BLaER1 treated with 17β-estradiol and CSF1 and Interleukin-3, amounts not matched to agents 10 nM and 100 nM (cell line): ENCODE results near the gene SLC9A7.

Experiments
- H3K27ac ChIP-seq, 11 experiments: shearing (Covaris generic); formaldehyde crosslinking; 2 replicates each; pipeline ENCODE4 v1.8.1; 2022
- H3K27me3 ChIP-seq, 11 experiments: shearing (Covaris generic); formaldehyde crosslinking; 2 replicates each; pipeline ENCODE4 v1.8.1; 2022
- H3K36me3 ChIP-seq, 11 experiments: shearing (Covaris generic); formaldehyde crosslinking; 2 replicates each; pipeline ENCODE4 v1.8.1; 2022
- H3K4me1 ChIP-seq, 10 experiments: shearing (Covaris generic); formaldehyde crosslinking; 2 replicates each; pipeline ENCODE4 v1.8.1; 2022
- H3K4me2 ChIP-seq, 11 experiments: shearing (Covaris generic); formaldehyde crosslinking; 2 replicates each; pipeline ENCODE4 v1.8.1; 2022
- H3K4me3 ChIP-seq, 10 experiments: shearing (Covaris generic); formaldehyde crosslinking; 2 replicates each; pipeline ENCODE4 v1.8.1; 2022
- H3K9ac ChIP-seq, 11 experiments: shearing (Covaris generic); formaldehyde crosslinking; 2 replicates each; pipeline ENCODE4 v1.8.1; 2022
- H3K9me3 ChIP-seq, 11 experiments: shearing (Covaris generic); formaldehyde crosslinking; replicated peaks in 1 of 11; 2 replicates each; pipeline ENCODE4 v1.8.1; 2022
- H4K20me1 ChIP-seq, 11 experiments: shearing (Covaris generic); formaldehyde crosslinking; 2 replicates each; pipeline ENCODE4 v1.8.1; 2022
- Cebpa-rat ChIP-seq, 11 experiments: shearing (Covaris generic); IDR thresholded peaks; 2 replicates each; pipeline ENCODE4 v1.8.1; 2022

Gene SLC9A7

GRCh38 chrX:46681849-46682248 lies 77.1 kb downstream of the SLC9A7 start:
- Histone ChIP-seq H3K36me3 (peaks cover 0 to 4% (median 0%) of the 10 kb centered on the region in 11 experiments; a peak in 2 of 22 replicates), H3K27me3 (no peaks in the 10 kb centered on the region), H3K9me3 (no peaks in the 10 kb centered on the region), H3K4me3 (no peak overlapping the region), H3K4me1 (peaks cover 0 to 14% (median 7%) of the 10 kb centered on the region in 10 experiments; a peak in 11 of 20 replicates), H3K4me2 (peak overlapping the region in 4 of 11 experiments; percentile 1 to 54 (median 36); a peak in 8 of 22 replicates), H4K20me1 (no peaks in the 10 kb centered on the region), H3K9ac (no peak overlapping the region), H3K27ac (no peak overlapping the region)
- peak in 3 of 11 experiments; percentile 14 to 51 (median 19); a peak in 2 of 22 replicates for TF ChIP-seq Cebpa-rat (IDR thresholded peaks at IDR 0.05)

GRCh38 chrX:46678232-46678631 lies 80.7 kb downstream of the SLC9A7 start:
- Histone ChIP-seq H3K4me1 (peaks cover 0 to 14% (median 2%) of the 10 kb centered on the region in 10 experiments; a peak in 8 of 20 replicates), H3K27me3 (no peaks in the 10 kb centered on the region), H4K20me1 (no peaks in the 10 kb centered on the region), H3K9ac (no peak overlapping the region), H3K27ac (no peak overlapping the region), H3K9me3 (no peaks in the 10 kb centered on the region), H3K4me2 (no peak overlapping the region), H3K36me3 (peaks cover 0 to 4% (median 0%) of the 10 kb centered on the region in 11 experiments; a peak in 2 of 22 replicates), H3K4me3 (no peak overlapping the region)
- no peak for TF ChIP-seq Cebpa-rat (IDR thresholded peaks at IDR 0.05)

DNA sequence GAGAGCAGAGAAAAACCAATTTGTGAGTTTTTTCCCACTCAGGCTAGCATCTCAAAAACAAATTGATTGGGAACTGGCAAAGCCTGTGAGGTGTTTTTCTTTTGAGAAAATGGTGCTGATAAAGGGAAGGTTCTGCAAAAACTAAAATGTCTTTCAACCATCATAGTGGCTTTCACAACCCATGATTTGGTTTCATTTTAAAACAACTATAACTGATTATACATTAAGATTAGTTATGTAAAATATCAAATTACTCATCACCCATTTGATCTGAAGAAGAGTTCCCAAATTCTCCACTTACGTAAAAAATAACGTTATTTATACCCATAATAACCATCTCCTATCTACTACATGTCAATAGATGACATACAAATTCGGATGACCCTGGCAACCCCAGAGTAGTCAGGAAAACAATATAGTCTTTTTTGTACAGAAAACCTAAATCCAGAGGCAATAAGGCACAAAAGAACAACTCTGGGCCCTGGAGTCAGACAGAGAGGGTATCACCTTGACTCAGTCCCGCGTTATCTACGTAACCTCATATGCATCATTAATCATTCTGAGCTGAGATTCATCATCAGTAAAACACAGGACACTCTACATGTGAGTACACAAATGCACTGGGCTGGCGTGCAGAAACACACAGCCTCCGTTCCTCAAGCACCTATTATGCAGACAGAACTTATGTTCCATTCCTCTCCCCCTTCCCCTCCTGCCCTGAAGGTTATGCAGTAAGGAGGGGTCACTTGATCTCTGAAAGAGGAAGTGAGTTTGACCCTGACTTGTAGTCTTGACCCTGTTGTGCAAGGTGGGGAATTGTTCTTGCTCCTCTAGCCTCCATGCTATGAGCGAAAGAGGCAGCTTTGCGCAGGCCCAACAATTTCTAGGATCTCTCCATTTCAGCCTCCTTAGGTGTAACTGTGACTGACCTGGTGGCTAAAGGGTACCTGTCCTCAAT lies 82.2 kb downstream of the SLC9A7 start:
- Histone ChIP-seq H3K4me1 (peaks cover 0 to 6% (median 0%) of the 10 kb centered on the region in 10 experiments; a peak in 6 of 20 replicates), H3K4me2 (no peak overlapping the region), H3K27me3 (no peaks in the 10 kb centered on the region), H3K27ac (no peak overlapping the region), H3K9me3 (no peaks in the 10 kb centered on the region), H3K36me3 (peaks cover 0 to 6% (median 0%) of the 10 kb centered on the region in 11 experiments; a peak in 8 of 22 replicates), H4K20me1 (no peaks in the 10 kb centered on the region), H3K4me3 (no peak overlapping the region), H3K9ac (no peak overlapping the region)
- no peak for TF ChIP-seq Cebpa-rat (IDR thresholded peaks at IDR 0.05)

DNA sequence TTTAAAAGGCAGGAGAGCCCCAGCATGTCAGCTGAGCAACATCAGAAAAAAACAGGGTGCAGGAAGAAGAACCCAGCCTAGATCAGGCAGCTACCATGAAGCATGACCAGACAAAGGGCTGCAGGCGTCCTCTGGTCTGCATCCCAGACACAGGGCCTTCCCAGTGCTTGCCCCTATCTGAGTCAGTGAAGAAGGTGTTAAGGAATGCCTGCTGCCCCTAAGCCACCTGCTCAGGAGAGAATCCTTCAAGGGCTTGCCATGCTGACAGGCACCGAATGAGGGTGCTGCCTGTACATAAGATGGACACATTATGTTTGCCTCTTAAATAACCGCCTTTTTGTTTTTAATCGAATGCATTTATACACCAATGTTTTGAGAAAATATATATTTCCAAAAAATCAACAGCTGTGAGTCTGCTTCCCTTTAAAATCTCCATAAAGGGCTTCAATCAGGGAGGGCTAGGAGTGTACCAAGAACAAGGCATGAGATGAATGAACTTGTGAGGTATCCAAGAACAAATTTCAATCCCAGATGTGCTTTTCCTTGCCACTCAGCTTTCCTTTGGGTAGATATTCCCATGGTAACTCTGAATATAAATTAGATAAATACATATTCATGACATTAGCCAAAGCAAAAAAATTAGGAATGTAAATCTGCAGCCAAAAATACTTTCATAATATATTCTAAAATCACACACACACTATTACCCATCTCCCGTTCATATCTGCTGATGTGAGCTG lies 85.1 kb downstream of the SLC9A7 start:
- H3K36me3 ChIP-seq: peaks cover 0 to 8% (median 0%) of the 10 kb centered on the region in 11 experiments; a peak in 7 of 22 replicates
- no peaks in the 10 kb centered on the region for H3K27me3 ChIP-seq
- H3K9ac ChIP-seq: no peak overlapping the region
- no peaks in the 10 kb centered on the region for H3K9me3 ChIP-seq
- no peak overlapping the region for H3K4me2 ChIP-seq
- no peaks in the 10 kb centered on the region for H4K20me1 ChIP-seq
- TF ChIP-seq Cebpa-rat (IDR thresholded peaks at IDR 0.05): no peak
- no peak overlapping the region for H3K4me3 ChIP-seq
- no peak overlapping the region for H3K27ac ChIP-seq
- no peaks in the 10 kb centered on the region for H3K4me1 ChIP-seq

GRCh38 chrX:46670316-46670715 lies 88.6 kb downstream of the SLC9A7 start:
- Histone ChIP-seq H3K4me1 (peaks cover 0 to 6% (median 0%) of the 10 kb centered on the region in 10 experiments; a peak in 5 of 20 replicates), H3K9me3 (0 out of 22 replicates have a peak, but pooled peaks cover 0 to 4% (median 0%) of the 10 kb centered on the region in 11 experiments), H3K27me3 (no peaks in the 10 kb centered on the region), H4K20me1 (no peaks in the 10 kb centered on the region), H3K9ac (no peak overlapping the region), H3K36me3 (peaks cover 0 to 8% (median 0%) of the 10 kb centered on the region in 11 experiments; a peak in 6 of 22 replicates), H3K4me3 (no peak overlapping the region), H3K27ac (no peak overlapping the region), H3K4me2 (no peak overlapping the region)
- no peak for TF ChIP-seq Cebpa-rat (IDR thresholded peaks at IDR 0.05)

DNA sequence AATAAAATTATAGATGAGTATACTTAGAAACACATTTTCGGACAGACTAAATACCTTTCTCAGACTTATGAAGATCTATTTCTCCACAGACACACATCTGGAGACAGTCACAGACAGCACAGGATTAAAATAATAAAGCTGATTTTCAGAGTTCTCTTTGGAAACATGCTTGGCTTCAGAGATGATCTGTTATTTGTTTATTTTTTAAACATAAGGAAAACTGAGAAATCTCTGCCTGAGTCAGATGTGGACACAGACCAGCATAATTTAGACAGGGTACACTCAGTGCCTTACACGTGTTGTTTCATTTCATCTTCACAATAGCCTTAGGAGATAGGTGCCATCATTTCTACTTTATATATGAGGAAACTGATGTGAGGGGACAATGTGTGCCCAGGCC lies 92.1 kb downstream of the SLC9A7 start:
- Histone ChIP-seq H4K20me1 (no peaks in the 10 kb centered on the region), H3K27ac (no peak overlapping the region), H3K4me2 (no peak overlapping the region), H3K9me3 (peaks cover 0 to 25% (median 8%) of the 10 kb centered on the region in 11 experiments; a peak in 11 of 22 replicates), H3K27me3 (no peaks in the 10 kb centered on the region), H3K4me3 (no peak overlapping the region), H3K9ac (no peak overlapping the region), H3K36me3 (peaks cover 0 to 4% (median 0%) of the 10 kb centered on the region in 11 experiments; a peak in 5 of 22 replicates), H3K4me1 (peaks cover 0 to 18% (median 8%) of the 10 kb centered on the region in 10 experiments; a peak in 16 of 20 replicates)
- TF ChIP-seq Cebpa-rat (IDR thresholded peaks at IDR 0.05): no peak

- Histone ChIP-seq H3K36me3 (peaks cover 0 to 6% (median 0%) of the 10 kb centered on the region in 11 experiments; a peak in 3 of 22 replicates), H3K9me3 (peaks cover 0 to 31% (median 8%) of the 10 kb centered on the region in 11 experiments; a peak in 12 of 22 replicates), H3K4me3 (no peak overlapping the region), H4K20me1 (no peaks in the 10 kb centered on the region), H3K4me1 (peaks cover 0 to 18% (median 8%) of the 10 kb centered on the region in 10 experiments; a peak in 16 of 20 replicates), H3K9ac (no peak overlapping the region), H3K4me2 (peak overlapping the region in 2 of 11 experiments; percentile 12 to 31; a peak in 1 of 22 replicates), H3K27me3 (no peaks in the 10 kb centered on the region), H3K27ac (no peak overlapping the region)
- no peak for TF ChIP-seq Cebpa-rat (IDR thresholded peaks at IDR 0.05)
Observed at GRCh38 chrX:46665232-46666152, 93.4 kb downstream of the SLC9A7 start.
